ENCODE results near the gene CBX8. TPM values are rescaled to one million over a fixed set of nuclear protein-coding genes. Genes with fewer than 3 reads are reported as not detected.

CBX8 gene
- total RNA-seq, 1 donor from 2014 or later: 4.2 TPM

GRCh38 chr17:79792984-79793923 is 3.6 kb downstream of the CBX8 start:
- peak overlapping the region; percentile 31 to 46 (median 41) for H3K4me3 ChIP-seq (ENCODE audit: low read length in 3 of 3)
- no peak overlapping the region for H3K27ac ChIP-seq (ENCODE audit: low read depth, low read length)
- H3K9ac ChIP-seq (ENCODE audit: low read depth in 1 of 3, low read length in 3 of 3): peak overlapping the region in 2 of 3 donors; percentile 32 to 50
- peaks cover 0 to 2% (median 0%) of the 10 kb centered on the region in 3 donors for H3K36me3 ChIP-seq (ENCODE audit: control insufficient read depth in 3 of 3, insufficient read depth in 3 of 3, low read length in 3 of 3)
- H3K9me3 ChIP-seq (ENCODE audit: control insufficient read depth in 3 of 3, low read length in 3 of 3): no peaks in the 10 kb centered on the region
- peaks cover 20 to 30% (median 28%) of the 10 kb centered on the region in 3 donors for H3K4me1 ChIP-seq (ENCODE audit: control insufficient read depth in 3 of 3, insufficient read depth in 3 of 3, low read length in 3 of 3)
- peaks cover 56 to 64% (median 63%) of the 10 kb centered on the region in 3 donors for H3K27me3 ChIP-seq (ENCODE audit: control insufficient read depth in 3 of 3, insufficient read depth in 3 of 3, low read length in 3 of 3)

GRCh38 chr17:79792341-79792871 is 4.5 kb downstream of the CBX8 start:
- Histone ChIP-seq H3K4me1 (ENCODE audit: control insufficient read depth in 3 of 3, insufficient read depth in 3 of 3, low read length in 3 of 3) (peaks cover 17 to 25% (median 22%) of the 10 kb centered on the region in 3 donors), H3K27ac (ENCODE audit: low read depth, low read length) (no peak overlapping the region), H3K9me3 (ENCODE audit: control insufficient read depth in 3 of 3, low read length in 3 of 3) (no peaks in the 10 kb centered on the region), H3K9ac (ENCODE audit: low read depth in 1 of 3, low read length in 3 of 3) (no peak overlapping the region), H3K27me3 (ENCODE audit: control insufficient read depth in 3 of 3, insufficient read depth in 3 of 3, low read length in 3 of 3) (peaks cover 60 to 66% (median 64%) of the 10 kb centered on the region in 3 donors), H3K36me3 (ENCODE audit: control insufficient read depth in 3 of 3, insufficient read depth in 3 of 3, low read length in 3 of 3) (peaks cover 0 to 2% (median 0%) of the 10 kb centered on the region in 3 donors), H3K4me3 (ENCODE audit: low read length in 3 of 3) (no peak overlapping the region)

GRCh38 chr17:79791735-79792161 is 5.1 kb downstream of the CBX8 start:
- Histone ChIP-seq H3K27ac (ENCODE audit: low read depth, low read length) (no peak overlapping the region), H3K9me3 (ENCODE audit: control insufficient read depth in 3 of 3, low read length in 3 of 3) (no peaks in the 10 kb centered on the region), H3K36me3 (ENCODE audit: control insufficient read depth in 3 of 3, insufficient read depth in 3 of 3, low read length in 3 of 3) (peaks cover 0 to 2% (median 0%) of the 10 kb centered on the region in 3 donors), H3K9ac (ENCODE audit: low read depth in 1 of 3, low read length in 3 of 3) (no peak overlapping the region), H3K27me3 (ENCODE audit: control insufficient read depth in 3 of 3, insufficient read depth in 3 of 3, low read length in 3 of 3) (peaks cover 66 to 72% (median 68%) of the 10 kb centered on the region in 3 donors), H3K4me3 (ENCODE audit: low read length in 3 of 3) (no peak overlapping the region), H3K4me1 (ENCODE audit: control insufficient read depth in 3 of 3, insufficient read depth in 3 of 3, low read length in 3 of 3) (peaks cover 17 to 25% (median 22%) of the 10 kb centered on the region in 3 donors)

GRCh38 chr17:79790805-79791734 is 5.8 kb downstream of the CBX8 start:
- Histone ChIP-seq H3K36me3 (ENCODE audit: control insufficient read depth in 3 of 3, insufficient read depth in 3 of 3, low read length in 3 of 3) (peaks cover 0 to 2% (median 0%) of the 10 kb centered on the region in 3 donors), H3K4me3 (ENCODE audit: low read length in 3 of 3) (no peak overlapping the region), H3K4me1 (ENCODE audit: control insufficient read depth in 3 of 3, insufficient read depth in 3 of 3, low read length in 3 of 3) (peaks cover 12 to 20% (median 17%) of the 10 kb centered on the region in 3 donors), H3K27me3 (ENCODE audit: control insufficient read depth in 3 of 3, insufficient read depth in 3 of 3, low read length in 3 of 3) (peaks cover 71 to 79% (median 72%) of the 10 kb centered on the region in 3 donors), H3K9ac (ENCODE audit: low read depth in 1 of 3, low read length in 3 of 3) (no peak overlapping the region), H3K9me3 (ENCODE audit: control insufficient read depth in 3 of 3, low read length in 3 of 3) (no peaks in the 10 kb centered on the region), H3K27ac (ENCODE audit: low read depth, low read length) (no peak overlapping the region)

- H3K9me3 ChIP-seq (ENCODE audit: control insufficient read depth in 3 of 3, low read length in 3 of 3): no peaks in the 10 kb centered on the region
- no peak overlapping the region for H3K27ac ChIP-seq (ENCODE audit: low read depth, low read length)
- H3K9ac ChIP-seq (ENCODE audit: low read depth in 1 of 3, low read length in 3 of 3): no peak overlapping the region
- H3K4me1 ChIP-seq (ENCODE audit: control insufficient read depth in 3 of 3, insufficient read depth in 3 of 3, low read length in 3 of 3): peaks cover 10 to 16% (median 16%) of the 10 kb centered on the region in 3 donors
- H3K27me3 ChIP-seq (ENCODE audit: control insufficient read depth in 3 of 3, insufficient read depth in 3 of 3, low read length in 3 of 3): peaks cover 77 to 88% (median 79%) of the 10 kb centered on the region in 3 donors
- H3K36me3 ChIP-seq (ENCODE audit: control insufficient read depth in 3 of 3, insufficient read depth in 3 of 3, low read length in 3 of 3): peaks cover 0 to 2% (median 0%) of the 10 kb centered on the region in 3 donors
- H3K4me3 ChIP-seq (ENCODE audit: low read length in 3 of 3): no peak overlapping the region
These were observed 6.7 kb downstream of the CBX8 start for GRCh38 chr17:79789943-79790804.

GRCh38 chr17:79788989-79789942 is 7.6 kb downstream of the CBX8 start:
- Histone ChIP-seq H3K9me3 (ENCODE audit: control insufficient read depth in 3 of 3, low read length in 3 of 3) (no peaks in the 10 kb centered on the region), H3K27ac (ENCODE audit: low read depth, low read length) (no peak overlapping the region), H3K4me3 (ENCODE audit: low read length in 3 of 3) (no peak overlapping the region), H3K4me1 (ENCODE audit: control insufficient read depth in 3 of 3, insufficient read depth in 3 of 3, low read length in 3 of 3) (peaks cover 10 to 16% (median 16%) of the 10 kb centered on the region in 3 donors), H3K36me3 (ENCODE audit: control insufficient read depth in 3 of 3, insufficient read depth in 3 of 3, low read length in 3 of 3) (no peaks in the 10 kb centered on the region), H3K9ac (ENCODE audit: low read depth in 1 of 3, low read length in 3 of 3) (no peak overlapping the region), H3K27me3 (ENCODE audit: control insufficient read depth in 3 of 3, insufficient read depth in 3 of 3, low read length in 3 of 3) (peaks cover 82 to 92% (median 86%) of the 10 kb centered on the region in 3 donors)

GRCh38 chr17:79788455-79788854 is 8.4 kb downstream of the CBX8 start:
- Histone ChIP-seq H3K9me3 (ENCODE audit: control insufficient read depth in 3 of 3, low read length in 3 of 3) (no peaks in the 10 kb centered on the region), H3K9ac (ENCODE audit: low read depth in 1 of 3, low read length in 3 of 3) (no peak overlapping the region), H3K36me3 (ENCODE audit: control insufficient read depth in 3 of 3, insufficient read depth in 3 of 3, low read length in 3 of 3) (no peaks in the 10 kb centered on the region), H3K4me3 (ENCODE audit: low read length in 3 of 3) (no peak overlapping the region), H3K27ac (ENCODE audit: low read depth, low read length) (no peak overlapping the region), H3K27me3 (ENCODE audit: control insufficient read depth in 3 of 3, insufficient read depth in 3 of 3, low read length in 3 of 3) (peaks cover 78 to 86% (median 79%) of the 10 kb centered on the region in 3 donors), H3K4me1 (ENCODE audit: control insufficient read depth in 3 of 3, insufficient read depth in 3 of 3, low read length in 3 of 3) (peaks cover 4 to 15% (median 15%) of the 10 kb centered on the region in 3 donors)

- Histone ChIP-seq H3K4me1 (ENCODE audit: control insufficient read depth in 3 of 3, insufficient read depth in 3 of 3, low read length in 3 of 3) (peaks cover 0 to 8% (median 5%) of the 10 kb centered on the region in 3 donors), H3K27me3 (ENCODE audit: control insufficient read depth in 3 of 3, insufficient read depth in 3 of 3, low read length in 3 of 3) (peaks cover 69 to 86% (median 76%) of the 10 kb centered on the region in 3 donors), H3K4me3 (ENCODE audit: low read length in 3 of 3) (no peak overlapping the region), H3K9ac (ENCODE audit: low read depth in 1 of 3, low read length in 3 of 3) (no peak overlapping the region), H3K27ac (ENCODE audit: low read depth, low read length) (no peak overlapping the region), H3K36me3 (ENCODE audit: control insufficient read depth in 3 of 3, insufficient read depth in 3 of 3, low read length in 3 of 3) (no peaks in the 10 kb centered on the region), H3K9me3 (ENCODE audit: control insufficient read depth in 3 of 3, low read length in 3 of 3) (no peaks in the 10 kb centered on the region)
These were observed 9.8 kb downstream of the CBX8 start for GRCh38 chr17:79786930-79787643.

All from skeletal muscle tissue (tissue), 4 donors.